ENCODE measurements around the gene GJB4.

Gene GJB4

DNA sequence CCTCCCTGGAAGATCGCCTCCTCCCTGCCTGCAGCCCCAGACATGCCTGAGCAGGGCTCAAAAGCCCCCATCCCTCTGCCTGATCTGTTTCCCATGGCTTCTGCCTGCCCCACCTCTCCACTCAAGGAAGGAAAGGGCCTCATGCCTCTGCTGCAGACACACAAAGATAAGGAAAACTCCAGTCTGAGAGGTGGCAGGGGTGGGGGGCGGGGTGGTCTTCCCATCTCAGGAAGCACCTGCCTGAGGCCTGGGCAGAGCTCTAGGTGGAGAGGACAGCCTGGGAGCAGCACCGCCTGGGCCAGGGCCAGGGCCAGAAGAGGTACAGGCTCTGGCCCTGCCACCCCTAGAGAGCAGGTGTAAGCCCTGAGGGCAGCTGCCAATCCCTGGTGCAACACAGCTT is 17.4 kb downstream of the GJB4 start:
- Histone ChIP-seq H3K4me2 (no peak overlapping the region), H3K36me3 (no peaks in the 10 kb centered on the region)
- TF ChIP-seq Cebpa-rat (IDR thresholded peaks at IDR 0.05): no peak

DNA sequence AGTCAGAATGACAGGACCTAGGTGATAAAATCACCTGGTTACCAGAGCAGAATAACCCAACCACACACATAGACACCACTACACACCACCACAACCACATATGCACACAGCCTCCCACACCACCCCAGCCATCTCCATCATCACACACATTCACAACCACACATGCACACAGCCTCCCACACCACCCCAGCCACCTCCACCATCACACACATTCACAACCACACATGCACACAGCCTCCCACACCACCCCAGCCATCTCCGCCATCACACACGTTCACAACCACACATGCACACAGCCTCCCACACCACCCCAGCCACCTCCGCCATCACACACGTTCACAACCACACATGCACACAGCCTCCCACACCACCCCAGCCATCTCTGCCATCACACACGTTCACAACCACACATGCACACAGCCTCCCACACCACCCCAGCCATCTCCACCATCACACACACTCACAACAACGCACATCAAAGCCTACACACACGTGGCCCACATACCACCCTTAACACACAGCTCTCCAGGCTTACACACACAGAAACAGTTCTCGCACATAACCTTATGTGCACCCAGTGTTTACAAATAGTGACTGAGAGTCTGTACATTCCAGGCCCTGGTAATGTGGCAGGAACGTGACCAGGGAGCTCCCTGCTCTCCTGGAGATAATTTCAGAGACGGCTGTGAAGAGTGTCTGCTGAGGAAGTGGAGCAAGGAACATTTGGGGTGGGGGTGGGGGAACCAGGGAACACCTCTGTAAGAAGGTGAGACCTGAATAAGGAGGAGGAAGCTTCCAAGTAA is 18.2 kb downstream of the GJB4 start:
- no peak overlapping the region for H3K27ac ChIP-seq
- no peak overlapping the region for H3K4me2 ChIP-seq
- H3K9me3 ChIP-seq: no peaks in the 10 kb centered on the region
- H3K4me1 ChIP-seq: 0 out of 2 replicates have a peak, but pooled peaks cover 6% of the 10 kb centered on the region
- H4K20me1 ChIP-seq: no peaks in the 10 kb centered on the region
- H3K9ac ChIP-seq: no peak overlapping the region
- H3K36me3 ChIP-seq: no peaks in the 10 kb centered on the region
- H3K4me3 ChIP-seq: no peak overlapping the region
- TF ChIP-seq Cebpa-rat (IDR thresholded peaks at IDR 0.05): no peak
- H3K27me3 ChIP-seq: peaks cover 36% of the 10 kb centered on the region

More for the DNA sequence above, 17.4 kb downstream of the GJB4 start:
- Histone ChIP-seq H3K27ac (no peak overlapping the region), H3K27me3 (peaks cover 27% of the 10 kb centered on the region), H3K4me3 (no peak overlapping the region), H3K9ac (no peak overlapping the region), H3K4me1 (0 out of 2 replicates have a peak, but pooled peaks cover 6% of the 10 kb centered on the region), H4K20me1 (no peaks in the 10 kb centered on the region), H3K9me3 (no peaks in the 10 kb centered on the region)

GRCh38 chr1:34778381-34778780 is 18.8 kb downstream of the GJB4 start:
- no peak overlapping the region for H3K27ac ChIP-seq
- no peak overlapping the region for H3K4me2 ChIP-seq
- no peak for TF ChIP-seq Cebpa-rat (IDR thresholded peaks at IDR 0.05)
- no peaks in the 10 kb centered on the region for H4K20me1 ChIP-seq
- H3K4me3 ChIP-seq: no peak overlapping the region
- H3K36me3 ChIP-seq: no peaks in the 10 kb centered on the region
- no peak overlapping the region for H3K9ac ChIP-seq
- 0 out of 2 replicates have a peak, but pooled peaks cover 6% of the 10 kb centered on the region for H3K4me1 ChIP-seq
- H3K9me3 ChIP-seq: no peaks in the 10 kb centered on the region
- H3K27me3 ChIP-seq: peaks cover 40% of the 10 kb centered on the region

DNA sequence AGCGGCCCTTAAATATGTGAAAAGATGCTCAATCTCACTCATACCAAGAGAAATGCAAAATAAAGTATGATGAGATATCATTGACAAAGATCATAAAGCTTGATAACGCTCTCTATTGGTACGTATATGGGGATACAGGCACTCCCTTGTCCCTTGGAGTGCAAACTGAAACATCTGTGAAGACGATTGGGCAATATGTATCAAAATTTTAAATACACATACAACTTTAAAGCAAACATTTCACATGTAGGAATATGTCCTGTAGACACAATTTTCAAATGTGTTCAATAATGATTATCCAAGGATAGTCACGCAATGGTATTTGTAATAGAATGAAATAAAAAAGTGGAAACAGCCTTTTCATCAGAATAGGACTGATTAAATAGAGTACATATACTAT is 19.5 kb downstream of the GJB4 start:
- no peak overlapping the region for H3K4me3 ChIP-seq
- no peaks in the 10 kb centered on the region for H4K20me1 ChIP-seq
- H3K4me2 ChIP-seq: no peak overlapping the region
- no peaks in the 10 kb centered on the region for H3K9me3 ChIP-seq
- no peak overlapping the region for H3K27ac ChIP-seq
- peaks cover 40% of the 10 kb centered on the region for H3K27me3 ChIP-seq
- H3K4me1 ChIP-seq: 0 out of 2 replicates have a peak, but pooled peaks cover 6% of the 10 kb centered on the region
- no peak for TF ChIP-seq Cebpa-rat (IDR thresholded peaks at IDR 0.05)
- no peaks in the 10 kb centered on the region for H3K36me3 ChIP-seq
- H3K9ac ChIP-seq: no peak overlapping the region

DNA sequence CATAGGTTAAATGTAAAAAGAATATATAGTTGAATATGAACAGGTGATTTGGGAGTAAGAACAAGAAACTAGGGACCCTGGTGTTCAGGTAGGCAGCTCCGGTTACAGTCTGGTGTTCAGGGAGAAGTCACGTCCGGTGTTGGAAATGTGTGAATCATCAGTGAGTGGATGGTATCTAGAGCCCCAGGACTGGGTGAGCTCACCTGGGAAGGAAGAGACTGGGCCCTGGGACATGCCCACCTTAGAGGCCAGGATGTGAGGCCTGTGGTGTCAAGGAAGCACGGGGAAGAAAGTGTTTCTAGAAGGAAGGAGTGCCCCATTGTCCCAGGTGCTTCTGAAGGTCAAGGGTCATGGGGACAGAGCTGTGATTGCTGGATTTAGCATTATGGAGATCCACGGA is 20.0 kb downstream of the GJB4 start:
- H3K4me1 ChIP-seq: 0 out of 2 replicates have a peak, but pooled peaks cover 6% of the 10 kb centered on the region
- H3K9me3 ChIP-seq: no peaks in the 10 kb centered on the region
- H3K27me3 ChIP-seq: peaks cover 40% of the 10 kb centered on the region
- H3K36me3 ChIP-seq: no peaks in the 10 kb centered on the region
- no peak overlapping the region for H3K4me2 ChIP-seq
- no peaks in the 10 kb centered on the region for H4K20me1 ChIP-seq
- H3K27ac ChIP-seq: no peak overlapping the region
- H3K9ac ChIP-seq: no peak overlapping the region
- H3K4me3 ChIP-seq: no peak overlapping the region
- TF ChIP-seq Cebpa-rat (IDR thresholded peaks at IDR 0.05): no peak

GRCh38 chr1:34779962-34780361 is 20.4 kb downstream of the GJB4 start:
- no peaks in the 10 kb centered on the region for H3K36me3 ChIP-seq
- no peak overlapping the region for H3K9ac ChIP-seq
- H3K4me1 ChIP-seq: 0 out of 2 replicates have a peak, but pooled peaks cover 1% of the 10 kb centered on the region
- H3K4me3 ChIP-seq: no peak overlapping the region
- no peak overlapping the region for H3K27ac ChIP-seq
- H3K27me3 ChIP-seq: peaks cover 40% of the 10 kb centered on the region
- no peaks in the 10 kb centered on the region for H4K20me1 ChIP-seq
- H3K4me2 ChIP-seq: no peak overlapping the region
- no peaks in the 10 kb centered on the region for H3K9me3 ChIP-seq
- TF ChIP-seq Cebpa-rat (IDR thresholded peaks at IDR 0.05): no peak

DNA sequence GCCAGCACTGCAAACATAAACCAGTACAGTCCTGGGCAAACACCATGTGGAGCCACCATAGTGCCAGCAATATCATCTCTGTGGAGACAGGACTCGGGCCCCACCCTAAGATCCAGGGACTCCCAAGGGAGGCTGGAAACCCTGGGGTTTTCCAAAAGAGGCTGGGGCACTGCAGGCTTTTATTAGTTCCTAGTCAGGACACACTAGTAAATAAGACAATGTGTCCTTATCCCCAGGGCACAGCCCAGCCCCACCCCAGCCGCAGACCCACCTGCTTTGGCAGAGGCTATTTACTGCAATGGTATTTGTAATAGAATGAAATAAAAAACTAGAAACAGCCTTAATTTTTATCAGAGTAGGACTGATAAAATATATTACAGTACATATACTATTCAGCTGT is 21.0 kb downstream of the GJB4 start:
- H3K4me1 ChIP-seq: no peaks in the 10 kb centered on the region; the same call in 1 of the 2 replicates
- H3K4me3 ChIP-seq: no peak overlapping the region
- no peak for TF ChIP-seq Cebpa-rat (IDR thresholded peaks at IDR 0.05)
- H3K27me3 ChIP-seq: peaks cover 40% of the 10 kb centered on the region
- H4K20me1 ChIP-seq: no peaks in the 10 kb centered on the region
- H3K9me3 ChIP-seq: no peaks in the 10 kb centered on the region
- no peak overlapping the region for H3K4me2 ChIP-seq
- H3K27ac ChIP-seq: no peak overlapping the region
- no peak overlapping the region for H3K9ac ChIP-seq
- H3K36me3 ChIP-seq: no peaks in the 10 kb centered on the region

DNA sequence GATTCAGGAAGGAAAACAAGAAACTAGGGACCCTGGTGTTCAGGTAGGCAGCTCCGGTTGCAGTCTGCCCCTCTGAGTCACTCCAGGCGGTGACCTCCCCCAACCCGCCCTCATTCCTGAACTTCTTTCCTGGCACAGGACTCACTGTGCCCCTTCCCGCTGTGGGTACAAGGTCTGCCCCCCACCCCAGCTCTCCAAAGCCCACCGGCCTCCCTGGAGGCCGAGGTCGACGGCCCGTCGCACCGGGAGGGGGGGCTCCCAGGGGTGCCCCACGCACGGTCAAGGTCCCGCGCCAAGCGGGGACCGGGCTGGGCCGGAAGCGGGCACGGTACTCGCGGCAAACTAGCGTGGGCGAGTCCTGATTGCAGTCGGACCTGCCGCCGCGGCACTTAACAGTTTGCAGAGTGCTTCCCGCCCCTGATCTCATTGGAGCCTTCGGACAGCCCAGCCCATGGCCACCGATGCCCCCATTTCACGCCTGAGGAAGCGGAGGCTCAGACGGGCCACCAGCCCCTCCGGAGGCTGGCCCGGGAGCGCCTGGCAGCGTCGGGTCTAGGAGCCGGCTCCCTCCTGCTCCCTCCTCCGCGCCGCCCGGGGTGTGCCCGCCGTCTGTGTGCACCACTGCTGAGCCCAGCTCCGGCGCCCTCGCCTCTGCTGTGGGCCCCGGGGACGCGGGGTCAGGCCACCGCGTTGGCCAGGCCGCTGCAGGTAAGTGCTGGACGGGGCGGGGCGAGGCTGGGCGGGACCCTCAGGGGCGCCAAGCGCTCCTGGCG is 21.7 kb downstream of the GJB4 start, which contains the start of gene GJB3:
GJB3 (plus strand) TSS at position 144 of the 773 bp plus-strand sequence. CDS start 3,549 bp downstream, outside the sequence.
- no peaks in the 10 kb centered on the region for H4K20me1 ChIP-seq
- H3K9ac ChIP-seq: no peak within 1 kb of the TSS
- H3K36me3 ChIP-seq: no peaks in the 10 kb centered on the region
- H3K27ac ChIP-seq: no peak within 1 kb of the TSS
- H3K4me2 ChIP-seq: no peak within 1 kb of the TSS
- H3K4me3 ChIP-seq: no peak within 1 kb of the TSS
- no peaks in the 10 kb centered on the region for H3K9me3 ChIP-seq
- H3K4me1 ChIP-seq: no peaks in the 10 kb centered on the region; the same call in 1 of the 2 replicates
- peaks cover 40% of the 10 kb centered on the region for H3K27me3 ChIP-seq
- no peak for TF ChIP-seq Cebpa-rat (IDR thresholded peaks at IDR 0.05)

- no peaks in the 10 kb centered on the region for H3K9me3 ChIP-seq
- H4K20me1 ChIP-seq: no peaks in the 10 kb centered on the region
- no peak overlapping the region for H3K4me3 ChIP-seq
- no peak overlapping the region for H3K4me2 ChIP-seq
- no peak overlapping the region for H3K27ac ChIP-seq
- H3K9ac ChIP-seq: no peak overlapping the region
- no peaks in the 10 kb centered on the region; the same call in 1 of the 2 replicates for H3K4me1 ChIP-seq
- no peak for TF ChIP-seq Cebpa-rat (IDR thresholded peaks at IDR 0.05)
- peaks cover 40% of the 10 kb centered on the region for H3K27me3 ChIP-seq
- no peaks in the 10 kb centered on the region for H3K36me3 ChIP-seq
Observed at GRCh38 chr1:34781844-34782391, 22.4 kb downstream of the GJB4 start.

Measured in BLaER1 (cell line).